Medulla oblongata (tissue), 1 donor: ENCODE data around the gene VSTM1.

Source experiments
- DNase-seq: peaks from one replicate; pipeline ENCODE4 v3.0.0-alpha.2; 2015; ENCODE audit errors: extremely low spot score

VSTM1 gene

GRCh38 chr19:54011507-54012211 lies 52.0 kb downstream of the VSTM1 start:
- no peak for DNase-seq

- DNase-seq = no peak
These were observed 53.2 kb downstream of the VSTM1 start for GRCh38 chr19:54010474-54010873.

GRCh38 chr19:54009440-54009839 lies 54.3 kb downstream of the VSTM1 start:
- no peak for DNase-seq

DNA sequence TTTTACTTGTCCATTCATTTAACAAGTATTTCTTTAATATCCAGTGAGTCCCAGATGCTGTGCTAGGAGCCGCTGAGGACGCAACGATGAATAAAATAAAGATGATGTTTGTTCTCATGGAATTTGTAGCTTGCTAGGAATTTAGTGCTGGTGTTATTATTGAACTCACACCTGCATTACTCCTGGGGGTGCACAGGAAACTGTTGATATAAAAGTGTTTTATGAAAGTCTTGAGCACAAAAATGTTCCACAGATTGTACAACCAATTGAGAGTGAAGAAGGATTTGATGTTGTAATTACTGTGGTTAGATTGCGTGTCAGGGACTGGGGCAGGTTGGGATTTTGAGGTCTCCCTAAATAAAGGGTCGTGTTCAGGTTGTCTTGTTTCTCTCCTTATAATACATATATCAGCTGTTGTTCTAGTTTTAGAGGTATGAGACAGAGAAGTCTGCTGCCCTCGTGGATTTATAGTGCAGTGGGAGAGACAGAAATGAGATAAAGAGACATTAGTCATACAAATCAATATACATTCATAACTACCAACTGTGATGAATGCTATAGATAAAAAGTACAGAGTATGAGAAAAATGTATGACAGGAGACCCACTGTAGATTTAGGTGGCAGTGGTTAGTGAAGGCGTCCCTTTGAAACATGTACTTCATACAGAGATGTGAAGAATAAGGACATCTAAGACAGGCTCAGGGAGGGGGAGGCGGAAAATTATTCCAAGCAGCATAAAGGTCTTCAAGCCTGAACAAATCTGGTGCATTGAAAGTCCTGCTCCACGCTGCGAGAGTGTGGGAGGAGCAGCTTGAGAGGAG lies 61.0 kb downstream of the VSTM1 start:
- no peak for DNase-seq

- no peak for DNase-seq
These were observed 62.2 kb downstream of the VSTM1 start for GRCh38 chr19:54001496-54001895.

GRCh38 chr19:53999694-54000093 lies 64.0 kb downstream of the VSTM1 start:
- DNase-seq = no peak

DNA sequence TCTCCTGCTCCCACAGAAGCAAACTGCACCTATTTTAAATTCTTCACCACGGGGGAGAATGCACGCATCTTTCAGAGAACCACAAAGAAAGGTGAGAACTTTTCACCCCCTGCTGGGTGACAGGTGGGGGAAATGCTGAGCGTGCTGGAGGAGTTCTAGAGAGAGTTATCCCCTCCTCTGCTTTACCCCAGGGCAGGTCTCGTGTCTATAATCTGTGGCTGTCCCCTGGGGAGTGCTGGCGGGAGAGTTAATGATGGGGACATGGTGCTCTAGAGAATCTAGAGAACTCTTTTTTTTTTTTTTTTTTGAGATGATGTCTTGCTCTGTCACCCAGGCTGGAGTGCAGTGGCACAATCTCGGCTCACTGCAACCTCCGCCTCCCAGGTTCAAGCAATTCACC lies 65.5 kb downstream of the VSTM1 start:
- no peak for DNase-seq

GRCh38 chr19:53994811-53995210 lies 68.9 kb downstream of the VSTM1 start:
- DNase-seq = no peak

- no peak for DNase-seq
These were observed 70.2 kb downstream of the VSTM1 start for GRCh38 chr19:53993448-53993847.

- DNase-seq = no peak
These were observed 70.9 kb downstream of the VSTM1 start for GRCh38 chr19:53992815-53993214.

DNA sequence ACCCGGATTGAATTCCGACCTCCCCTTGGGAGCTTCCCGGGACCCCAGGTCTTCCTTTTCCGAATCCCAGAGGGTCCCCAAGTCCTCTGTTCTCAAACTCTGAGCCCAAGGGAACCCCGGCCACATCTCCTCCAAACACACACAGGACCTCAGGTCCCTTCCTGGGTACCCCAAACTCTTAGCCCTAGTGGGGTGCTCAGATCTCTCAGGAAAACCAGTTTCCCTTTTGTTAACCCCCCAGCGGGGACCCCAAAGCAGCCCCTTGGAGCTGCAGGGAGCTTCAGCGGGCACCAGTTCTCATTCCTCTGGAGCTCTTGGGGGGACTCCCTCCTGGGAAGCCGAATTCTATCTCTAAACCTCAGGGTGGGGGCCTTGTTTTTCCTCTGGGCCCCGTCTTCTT lies 71.5 kb downstream of the VSTM1 start:
- no peak for DNase-seq

DNA sequence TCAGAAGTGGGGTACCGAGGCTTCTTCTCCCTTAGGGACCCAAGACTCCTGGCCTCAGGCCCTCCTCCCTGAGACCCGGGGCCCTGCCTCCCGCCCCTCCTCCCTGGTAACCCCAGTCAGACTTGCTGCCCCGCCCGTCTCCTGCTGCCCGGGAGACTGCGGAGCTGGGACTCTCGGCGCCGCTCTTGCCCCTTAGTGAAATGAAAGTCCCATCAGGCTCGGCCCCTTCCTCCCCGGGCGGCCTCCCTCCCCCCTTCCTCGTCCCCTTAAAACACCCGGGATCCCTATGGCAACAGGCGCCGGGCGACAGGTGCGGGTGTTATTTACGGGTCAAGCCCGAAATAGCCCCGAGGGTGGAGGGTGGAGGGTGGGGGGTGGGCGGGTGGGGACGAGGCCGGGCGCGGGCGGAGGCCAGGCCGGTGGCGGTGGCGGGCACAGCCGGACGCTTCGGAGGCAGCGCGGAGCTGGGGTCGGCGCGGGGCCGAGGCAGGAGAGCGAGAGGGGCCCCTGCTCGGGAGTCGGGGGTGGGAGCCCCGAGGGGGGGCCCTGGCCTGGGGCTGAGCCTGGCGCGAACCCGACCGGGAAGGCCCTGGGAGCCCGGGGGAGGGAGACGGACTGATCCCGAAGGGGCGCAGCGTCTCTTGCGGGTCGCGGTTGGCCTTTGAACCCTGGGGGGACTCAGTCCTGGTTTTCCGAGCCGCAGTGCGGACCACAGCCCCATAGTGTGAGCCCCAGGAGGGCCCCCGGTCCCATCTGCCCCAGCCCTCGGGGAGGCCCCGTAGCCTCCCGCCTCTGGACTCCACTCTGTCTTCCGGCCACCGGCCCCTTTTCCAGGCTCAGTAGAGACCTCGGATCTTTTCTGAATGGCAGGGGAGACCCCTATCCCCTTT lies 72.2 kb downstream of the VSTM1 start, which contains the start of gene CACNG6:
Gene CACNG6 (plus strand): TSS at position 414 of the 890 bp plus-strand sequence. CDS start 1,241 bp downstream, outside the sequence.
- no peak for DNase-seq
